Measurements from ENCODE around the gene IARS1. TPM values are rescaled to one million over a fixed set of nuclear protein-coding genes. Genes with fewer than 3 reads are reported as not detected.

IARS1 gene

DNA sequence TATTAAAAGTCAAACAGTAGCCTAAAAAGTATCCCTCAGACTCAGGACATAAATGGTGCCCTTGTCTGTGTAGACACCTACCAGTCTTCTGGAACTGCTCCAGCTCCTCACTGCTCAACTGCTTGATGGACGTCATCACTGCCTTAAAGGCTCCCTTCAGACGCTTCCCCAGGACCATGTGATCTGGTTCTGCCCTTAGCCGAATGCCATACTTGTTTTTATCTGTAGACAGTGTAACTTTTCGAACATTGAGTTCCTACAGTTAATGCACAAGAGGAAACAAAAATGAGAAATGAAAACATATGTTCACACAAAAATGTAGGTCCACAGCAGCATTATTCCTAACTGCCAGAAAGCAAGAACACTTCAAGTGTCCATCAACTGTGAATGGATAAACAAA lies 46.2 kb downstream of the IARS1 start:
- Histone ChIP-seq H2BK120ac (ENCODE audit: low read depth, low read length) (no peak overlapping the region), H3K36me3 (ENCODE audit: control insufficient read depth in 1 of 2, insufficient read depth in 2 of 2, low read depth in 1 of 2, low read length in 2 of 2) (peaks cover 17 to 94% of the 10 kb centered on the region in 2 experiments), H2AK5ac (ENCODE audit: low read length, severe bottlenecking) (peak overlapping the region; percentile 73), H3K4me3 (ENCODE audit: insufficient read depth in 1 of 2, low read depth in 1 of 2, low read length in 2 of 2) (no peak overlapping the region), H3K4me2 (ENCODE audit: low read length, poor library complexity, severe bottlenecking) (no peak overlapping the region), H3K27ac (ENCODE audit: low read length, poor library complexity, severe bottlenecking) (peak overlapping the region; percentile 91), H2BK12ac (ENCODE audit: low read length in 2 of 2) (peak overlapping the region in 1 of 2 experiments; percentile 26), H3K9me3 (ENCODE audit: control insufficient read depth, low read length) (no peaks in the 10 kb centered on the region), H3K27me3 (ENCODE audit: control insufficient read depth in 1 of 2, insufficient read depth in 1 of 2, low read length in 2 of 2) (no peaks in the 10 kb centered on the region), H3K23ac (ENCODE audit: low read length in 2 of 2) (no peak overlapping the region), H3K4me1 (ENCODE audit: control insufficient read depth, insufficient read depth, low read depth, low read length) (peaks cover 24% of the 10 kb centered on the region), H3K79me1 (replicated peaks; ENCODE audit: low read length, poor library complexity, severe bottlenecking) (peaks cover 5% of the 10 kb centered on the region), H3K4ac (ENCODE audit: low read depth in 1 of 2, low read length in 2 of 2) (no peak overlapping the region), H2BK15ac (ENCODE audit: low read depth, poor library complexity, severe bottlenecking) (no peak overlapping the region), H3K9ac (ENCODE audit: low read length) (no peak overlapping the region), H3K14ac (ENCODE audit: low read length in 2 of 2) (no peak overlapping the region), H4K8ac (ENCODE audit: low read length) (no peak overlapping the region), H4K91ac (ENCODE audit: low read length) (no peak overlapping the region), H2AFZ (ENCODE audit: low read depth, low read length) (no peak overlapping the region), H2BK5ac (ENCODE audit: low read depth, low read length, poor library complexity, severe bottlenecking) (no peak overlapping the region), H3K18ac (ENCODE audit: low read depth in 1 of 2, low read length in 2 of 2) (no peak overlapping the region)
- 79% methylated on average over 4 of the region's 4 CpGs for WGBS
- DNase-seq: peak; percentile 51

DNA sequence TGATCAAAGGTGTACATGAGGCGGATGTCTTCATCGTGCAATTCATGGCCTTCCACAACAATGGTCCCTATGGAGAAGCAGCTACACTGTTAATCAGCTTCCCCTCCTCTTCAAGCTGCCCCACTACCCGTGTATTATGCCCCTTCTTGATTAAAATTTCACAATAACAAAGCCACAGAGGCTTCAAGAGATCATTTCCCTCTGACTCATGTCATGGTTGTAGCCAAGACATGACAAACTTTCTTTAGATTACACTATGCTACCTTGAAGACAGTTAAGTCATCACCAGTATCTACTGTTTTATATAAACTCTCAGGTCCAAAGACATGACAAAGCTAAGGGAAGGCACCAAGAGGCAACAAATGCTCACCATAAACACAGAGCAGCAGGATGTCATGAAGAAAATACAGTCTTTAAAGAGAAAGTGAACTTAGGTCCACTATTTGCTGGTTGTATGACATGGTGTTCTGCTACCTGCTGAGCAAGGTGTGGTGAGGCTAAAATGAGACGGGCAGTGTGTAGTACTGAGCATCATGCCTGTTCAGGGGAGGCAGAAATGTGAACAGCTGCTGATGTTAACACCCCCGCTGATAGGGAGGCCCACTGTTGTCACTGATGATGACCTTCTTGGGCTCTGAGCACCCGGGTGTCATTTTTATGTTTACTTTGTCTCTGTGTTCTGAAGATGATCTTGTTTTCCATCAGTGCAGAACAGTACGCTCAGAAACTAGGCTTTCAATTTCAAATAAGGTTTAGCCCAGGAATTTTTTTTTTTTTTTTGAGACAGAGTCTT lies 48.3 kb downstream of the IARS1 start:
- Histone ChIP-seq H3K4ac (ENCODE audit: low read depth in 1 of 2, low read length in 2 of 2) (no peak overlapping the region), H3K4me3 (ENCODE audit: insufficient read depth in 1 of 2, low read depth in 1 of 2, low read length in 2 of 2) (peak overlapping the region in 1 of 2 experiments; percentile 17), H3K9ac (ENCODE audit: low read length) (peak overlapping the region; percentile 46), H2AFZ (ENCODE audit: low read depth, low read length) (no peak overlapping the region), H4K8ac (ENCODE audit: low read length) (no peak overlapping the region), H2AK5ac (ENCODE audit: low read length, severe bottlenecking) (peak overlapping the region; percentile 95), H3K36me3 (ENCODE audit: control insufficient read depth in 1 of 2, insufficient read depth in 2 of 2, low read depth in 1 of 2, low read length in 2 of 2) (peaks cover 11 to 91% of the 10 kb centered on the region in 2 experiments), H3K4me2 (ENCODE audit: low read length, poor library complexity, severe bottlenecking) (no peak overlapping the region), H2BK12ac (ENCODE audit: low read length in 2 of 2) (peak overlapping the region in 1 of 2 experiments; percentile 49), H2BK120ac (ENCODE audit: low read depth, low read length) (no peak overlapping the region), H3K27me3 (ENCODE audit: control insufficient read depth in 1 of 2, insufficient read depth in 1 of 2, low read length in 2 of 2) (no peaks in the 10 kb centered on the region), H4K91ac (ENCODE audit: low read length) (peak overlapping the region; percentile 22), H3K79me1 (replicated peaks; ENCODE audit: low read length, poor library complexity, severe bottlenecking) (peaks cover 3% of the 10 kb centered on the region), H3K23ac (ENCODE audit: low read length in 2 of 2) (no peak overlapping the region), H3K27ac (ENCODE audit: low read length, poor library complexity, severe bottlenecking) (peak overlapping the region; percentile 88), H3K9me3 (ENCODE audit: control insufficient read depth, low read length) (no peaks in the 10 kb centered on the region), H3K4me1 (ENCODE audit: control insufficient read depth, insufficient read depth, low read depth, low read length) (peaks cover 27% of the 10 kb centered on the region), H3K18ac (ENCODE audit: low read depth in 1 of 2, low read length in 2 of 2) (peak overlapping the region; percentile 23 to 44), H2BK5ac (ENCODE audit: low read depth, low read length, poor library complexity, severe bottlenecking) (peak overlapping the region; percentile 54), H3K14ac (ENCODE audit: low read length in 2 of 2) (no peak overlapping the region), H2BK15ac (ENCODE audit: low read depth, poor library complexity, severe bottlenecking) (no peak overlapping the region)
- peak; percentile 87 for DNase-seq
- 48% methylated on average over 7 of the region's 7 CpGs for WGBS

Small RNAs within 50 kb of the gene (small RNA-seq; reads per million reads assigned to genes)
- gene MIR3651 (ENCODE audit: low read depth) (not detected), gene SNORA84 (ENCODE audit: low read depth) (not detected)
